Psoas muscle (tissue), 8 donors: ENCODE results near the gene PNPLA5. TPM values are rescaled to one million over a fixed set of nuclear protein-coding genes. Genes with fewer than 3 reads are reported as not detected.

Experiments used
- ATAC-seq, 4 donors: fragments of 200-7000 bp; cut with Tn5 transposase; one replicate each; pipeline ENCODE4 v1.9.1; 2020; ENCODE audit warnings: moderate library complexity in 3 of 4, mild to moderate bottlenecking in 2 of 4
- DNase-seq, 2 donors: peaks; one replicate each; pipeline ENCODE4 v3.0.0-alpha.2; 2020
- H3K27ac ChIP-seq: fragments of 200-600 bp; one replicate; pipeline ENCODE4 v1.8.0; 2022
- H3K27me3 ChIP-seq, 3 donors: fragments of 200-600 bp in 1 of 3; one replicate each; pipeline versions ENCODE4 v1.6.1 to v1.8.0; 2013 to 2022; ENCODE audit warnings: low read length in 2 of 3, mild to moderate bottlenecking in 2 of 3, moderate library complexity in 1 of 3; ENCODE audit not compliant: insufficient read depth in 3 of 3
- H3K36me3 ChIP-seq, 2 donors: fragments of 200-600 bp in 1 of 2; one replicate each; pipeline versions ENCODE4 v1.6.1 to v1.8.0; 2013 to 2022; ENCODE audit warnings: low read depth in 1 of 2, mild to moderate bottlenecking in 1 of 2, moderate library complexity in 1 of 2; ENCODE audit not compliant: insufficient read depth in 1 of 2
- H3K4me1 ChIP-seq: fragments of 200-600 bp; one replicate; pipeline ENCODE4 v1.8.0; 2022
- H3K4me3 ChIP-seq: fragments of 200-600 bp; one replicate; pipeline ENCODE4 v1.8.0; 2022; ENCODE audit warnings: mild to moderate bottlenecking
- H3K9me3 ChIP-seq: fragments of 200-600 bp; one replicate; pipeline ENCODE4 v1.8.0; 2022
- WGBS, 3 donors: extraction: QIAGEN DNeasy Blood & Tissue Kit; methylation state at CpG; one replicate each; pipeline versions ENCODE4 v1.1.6 to v1.1.7; 2013; 5-methylcytosine and 5-hydroxymethylcytosine counted together
- intact Hi-C, 2 donors: fragments of 100-400 bp; cut with DNase I; formaldehyde crosslinking; loops; one replicate each; pipeline versions ENCODE4 v1.11.0 to v1.14.2; 2022
- polyA plus RNA-seq, 3 donors: library from polyadenylated mRNA; stranded (reverse); fragments of 200-250 nt; gene quantifications; one replicate each; pipeline ENCODE4 v1.2.3, GENCODE V29; 2013
- total RNA-seq, 4 donors: library from RNA; stranded (reverse); fragmentation: NEBNext Ultra II Directional in 2 of 4; extraction: Animal tissue kit (Norgen Biotek cat#: 25700) in 2 of 4; gene quantifications; one replicate each; pipeline versions ENCODE4 v1.2.1 to v1.2.4, GENCODE V29; 2021 to 2023
- TF ChIP-seq, protein P1 (sequence below): fragments of 200-600 bp; IDR thresholded peaks from one replicate; pipeline ENCODE4 v1.8.0; 2022; ENCODE audit warnings: antibody characterized with exemption
- donor health status: healthy with polysubstance abuse.
- donor health status: DM: no; HTN: no; CAD: no; lungs with moderate emphysema.
- donor health status: Bipolar disorder and iron deficiency.
- donor health status: healthy.
- donor health status: DM: yes; HTN: yes; CAD: no.
- donor health status: DM: no; HTN: no; CAD: no.
- donor health status: DM: no; HTN: no; CAD: no.
- donor health status: DM: yes; HTN: yes; CAD: no.

PNPLA5 gene
- total and polyA plus RNA-seq, 7 donors = 0.01 to 0.18 TPM; not detected in 5

DNA sequence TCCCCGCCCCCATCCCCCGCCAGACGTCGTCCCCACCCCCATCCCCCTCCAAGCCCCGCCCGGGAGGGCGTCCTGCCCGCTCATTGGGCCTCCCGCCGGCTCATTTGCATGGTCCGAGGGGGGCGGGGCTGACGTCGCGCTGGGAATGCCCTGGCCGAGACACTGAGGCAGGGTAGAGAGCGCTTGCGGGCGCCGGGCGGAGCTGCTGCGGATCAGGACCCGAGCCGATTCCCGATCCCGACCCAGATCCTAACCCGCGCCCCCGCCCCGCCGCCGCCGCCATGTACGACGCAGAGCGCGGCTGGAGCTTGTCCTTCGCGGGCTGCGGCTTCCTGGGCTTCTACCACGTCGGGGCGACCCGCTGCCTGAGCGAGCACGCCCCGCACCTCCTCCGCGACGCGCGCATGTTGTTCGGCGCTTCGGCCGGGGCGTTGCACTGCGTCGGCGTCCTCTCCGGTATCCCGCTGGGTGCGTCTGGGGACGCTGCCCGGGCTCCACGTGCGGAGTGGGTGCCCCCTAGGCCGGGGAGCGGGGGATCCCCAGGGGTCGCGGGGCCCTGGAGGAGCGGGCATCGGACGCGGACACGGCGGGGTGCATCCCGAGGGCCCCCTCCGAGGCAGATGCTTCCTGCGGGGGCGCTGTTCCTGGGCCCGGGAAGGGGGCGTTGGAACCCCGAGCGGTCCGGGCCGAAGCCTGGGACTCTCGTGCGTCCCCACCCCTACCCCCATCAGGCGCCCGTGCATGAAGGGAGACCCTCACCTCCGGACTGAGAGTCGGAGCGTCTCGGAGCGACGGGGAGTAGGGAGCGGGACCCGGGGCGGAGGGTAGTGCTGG is 32.0 kb upstream of the PNPLA5 start, which contains the start of gene PNPLA3:
Gene PNPLA3, plus strand, starts transcription at position 175 of the 834 bp plus-strand sequence. Its CDS starts 107 bp downstream, at position 282.
- peak; percentile 70 to 95 (median 80) for ATAC-seq
- peak within 1 kb of the TSS; percentile 85 for H3K27ac ChIP-seq
- intact Hi-C loops = no loop called here

DNA sequence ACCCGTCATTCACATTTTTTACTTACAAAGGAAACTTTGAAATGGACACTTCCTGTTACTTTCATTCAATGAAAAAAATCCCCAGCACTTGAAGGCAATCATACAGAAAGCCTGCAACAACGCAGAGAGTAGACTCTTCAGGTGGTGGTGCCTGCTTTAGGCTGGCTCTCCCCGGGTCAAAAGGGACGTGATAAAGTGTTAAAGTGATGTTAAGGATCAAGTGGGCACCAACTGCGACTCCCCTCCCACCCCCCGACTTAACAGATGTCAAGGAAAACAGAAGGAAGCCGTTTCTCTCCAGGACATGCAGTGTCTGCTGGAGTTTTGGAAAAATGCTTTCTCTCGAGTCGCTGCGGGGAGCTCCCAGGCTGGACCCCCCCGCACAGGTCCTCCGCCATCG is 31.4 kb upstream of the PNPLA5 start:
- Histone ChIP-seq H3K4me3 (peak overlapping the region; percentile 71), H3K36me3 (peaks cover 0 to under 1% of the 10 kb centered on the region in 2 donors), H3K9me3 (no peaks in the 10 kb centered on the region), H3K4me1 (peaks cover 4% of the 10 kb centered on the region), H3K27ac (no peak overlapping the region), H3K27me3 (peaks cover 0 to 12% (median 1%) of the 10 kb centered on the region in 3 donors)
- DNase-seq (no peak), ATAC-seq (no peak)
- intact Hi-C loops = no loop called here
- WGBS, 3 donors = 4 to 9% (median 4%) methylated on average over 12 to 13 of the region's 13 CpGs
- TF ChIP-seq, protein P1, sequence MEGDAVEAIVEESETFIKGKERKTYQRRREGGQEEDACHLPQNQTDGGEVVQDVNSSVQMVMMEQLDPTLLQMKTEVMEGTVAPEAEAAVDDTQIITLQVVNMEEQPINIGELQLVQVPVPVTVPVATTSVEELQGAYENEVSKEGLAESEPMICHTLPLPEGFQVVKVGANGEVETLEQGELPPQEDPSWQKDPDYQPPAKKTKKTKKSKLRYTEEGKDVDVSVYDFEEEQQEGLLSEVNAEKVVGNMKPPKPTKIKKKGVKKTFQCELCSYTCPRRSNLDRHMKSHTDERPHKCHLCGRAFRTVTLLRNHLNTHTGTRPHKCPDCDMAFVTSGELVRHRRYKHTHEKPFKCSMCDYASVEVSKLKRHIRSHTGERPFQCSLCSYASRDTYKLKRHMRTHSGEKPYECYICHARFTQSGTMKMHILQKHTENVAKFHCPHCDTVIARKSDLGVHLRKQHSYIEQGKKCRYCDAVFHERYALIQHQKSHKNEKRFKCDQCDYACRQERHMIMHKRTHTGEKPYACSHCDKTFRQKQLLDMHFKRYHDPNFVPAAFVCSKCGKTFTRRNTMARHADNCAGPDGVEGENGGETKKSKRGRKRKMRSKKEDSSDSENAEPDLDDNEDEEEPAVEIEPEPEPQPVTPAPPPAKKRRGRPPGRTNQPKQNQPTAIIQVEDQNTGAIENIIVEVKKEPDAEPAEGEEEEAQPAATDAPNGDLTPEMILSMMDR = no peak

More for the DNA sequence above, 32.0 kb upstream of the PNPLA5 start, which contains the start of gene PNPLA3:
- H3K36me3 ChIP-seq = peaks cover 0 to 7% of the 10 kb centered on the region in 2 donors
- peak within 1 kb of the TSS; percentile 71 for H3K4me3 ChIP-seq
- WGBS, 3 donors = 2 to 4% (median 3%) methylated on average over 48 to 100 of the region's 100 CpGs
- DNase-seq = peak; percentile 92
- peaks cover 0 to 10% (median 1%) of the 10 kb centered on the region in 3 donors for H3K27me3 ChIP-seq
- TF ChIP-seq, protein P1 = no peak
- peaks cover 4% of the 10 kb centered on the region for H3K4me1 ChIP-seq
- no peaks in the 10 kb centered on the region for H3K9me3 ChIP-seq

DNA sequence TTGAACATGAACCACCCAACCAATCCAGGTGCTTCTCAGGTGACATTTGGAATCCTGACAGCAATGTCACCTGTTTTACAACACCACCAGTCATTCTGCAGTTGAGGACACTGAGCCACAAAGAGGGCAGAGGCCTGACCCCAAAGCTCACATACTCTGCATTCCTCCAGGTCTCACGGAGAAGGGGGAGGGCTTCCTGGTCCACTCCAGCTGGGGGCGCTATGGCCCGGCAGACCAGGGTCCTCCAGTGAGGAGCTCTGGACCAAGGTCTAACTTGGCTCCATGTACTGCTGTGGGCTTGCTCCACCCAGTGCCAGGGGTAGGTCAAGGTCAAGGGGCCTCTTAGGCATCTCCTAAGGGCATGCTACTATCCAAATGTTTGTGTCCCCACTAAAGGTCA is 30.3 kb upstream of the PNPLA5 start:
- no peak overlapping the region for H3K4me3 ChIP-seq
- intact Hi-C loops = no loop called here
- WGBS, 3 donors = 75 to 79% (median 79%) methylated on average over 3 of the region's 3 CpGs
- no peak for DNase-seq
- H3K4me1 ChIP-seq = peaks cover 4% of the 10 kb centered on the region
- ATAC-seq = no peak
- H3K36me3 ChIP-seq = no peaks in the 10 kb centered on the region
- H3K27me3 ChIP-seq = peaks cover 0 to 12% (median 1%) of the 10 kb centered on the region in 3 donors
- H3K9me3 ChIP-seq = no peaks in the 10 kb centered on the region
- H3K27ac ChIP-seq = no peak overlapping the region
- TF ChIP-seq, protein P1 = no peak

DNA sequence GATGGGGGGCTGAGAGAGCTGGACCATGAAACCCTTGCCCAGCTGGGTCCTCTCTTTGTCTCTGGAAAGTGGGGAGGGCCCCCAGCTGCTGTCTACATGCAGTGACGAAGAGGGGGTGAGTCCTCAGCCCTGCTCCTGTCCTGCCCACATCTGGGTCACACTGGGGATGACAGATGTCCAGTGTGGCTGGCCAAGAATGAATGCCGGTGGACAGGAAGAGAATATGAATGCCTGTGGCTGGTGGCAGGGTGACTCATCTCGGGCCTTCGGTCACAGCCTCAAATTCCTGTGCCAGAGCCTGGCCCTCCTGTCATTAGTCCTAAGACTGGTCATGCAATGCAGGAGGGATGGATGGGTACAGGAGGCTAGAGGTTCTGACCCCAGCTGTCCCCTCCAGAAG is 29.6 kb upstream of the PNPLA5 start:
- ATAC-seq (peak in 3 of 4 donors; percentile 59 to 82 (median 68)), DNase-seq (peak in 1 of 2 donors; percentile 63)
- TF ChIP-seq, protein P1 = no peak
- intact Hi-C loops = no loop called here
- Histone ChIP-seq H3K4me3 (no peak overlapping the region), H3K27ac (peak overlapping the region; percentile 18), H3K27me3 (peaks cover 0 to 16% (median 1%) of the 10 kb centered on the region in 3 donors), H3K9me3 (no peaks in the 10 kb centered on the region), H3K36me3 (no peaks in the 10 kb centered on the region), H3K4me1 (peaks cover 4% of the 10 kb centered on the region)
- WGBS, 3 donors = 18 to 24% (median 24%) methylated on average over 4 of the region's 4 CpGs
